Neural cell (in vitro differentiated cells): ENCODE data around the gene STK24. TPM values are rescaled to one million over a fixed set of nuclear protein-coding genes. Genes with fewer than 3 reads are reported as not detected.

Experiments used
- H2AFZ ChIP-seq: fragments of 200-600, 300-800 bp; sonication (generic), shearing (Covaris generic); 2 replicates; pipeline ENCODE4 v1.6.0; 2014; ENCODE audit warnings: low read depth, mild to moderate bottlenecking, antibody characterized with exemption, low read length, moderate library complexity
- H3F3A ChIP-seq: fragments of 200-600 bp; shearing (Covaris generic); 2 replicates; pipeline ENCODE4 v1.6.1; 2016; ENCODE audit warnings: mild to moderate bottlenecking, moderate library complexity, mixed read lengths, antibody characterized with exemption, low read length; ENCODE audit not compliant: insufficient read depth, poor library complexity, severe bottlenecking
- H3K27ac ChIP-seq: fragments of 200-600, 300-800 bp; sonication (generic), shearing (Covaris generic); 2 replicates; pipeline ENCODE4 v1.5.1; 2014; ENCODE audit warnings: mild to moderate bottlenecking, low read length, moderate library complexity
- H3K27me3 ChIP-seq: fragments of 300-800, 200-600 bp; sonication (generic), shearing (Covaris generic); 2 replicates; pipeline ENCODE4 v1.6.0; 2014; ENCODE audit warnings: mild to moderate bottlenecking, low read depth, low read length, moderate library complexity; ENCODE audit not compliant: insufficient read depth
- H3K36me3 ChIP-seq: fragments of 300-800, 200-600 bp; sonication (generic), shearing (Covaris generic); 2 replicates; pipeline ENCODE4 v1.5.1; 2014; ENCODE audit warnings: mild to moderate bottlenecking, antibody characterized with exemption, low read length, moderate library complexity; ENCODE audit not compliant: insufficient read depth
- H3K4me2 ChIP-seq: fragments of 300-800, 200-600 bp; sonication (generic), shearing (Covaris generic); 2 replicates; pipeline ENCODE4 v1.6.0; 2014; ENCODE audit warnings: mild to moderate bottlenecking, low read length
- H3K4me3 ChIP-seq: fragments of 300-800, 200-600 bp; sonication (generic), shearing (Covaris generic); 2 replicates; pipeline ENCODE4 v1.5.1; 2014; ENCODE audit warnings: mild to moderate bottlenecking, low read length, moderate library complexity
- H3K79me2 ChIP-seq: fragments of 200-600 bp; shearing (Covaris generic); replicated peaks from 2 replicates; pipeline ENCODE4 v1.6.0; 2014; ENCODE audit warnings: mild to moderate bottlenecking, low read length, moderate library complexity; ENCODE audit not compliant: insufficient read depth
- H3K9ac ChIP-seq: fragments of 300-800, 200-600 bp; sonication (generic), shearing (Covaris generic); 2 replicates; pipeline ENCODE4 v1.6.1; 2016; ENCODE audit warnings: mild to moderate bottlenecking, low read length, mixed read lengths
- H3K9me2 ChIP-seq: fragments of 200-600 bp; shearing (Covaris generic); 2 replicates; pipeline ENCODE4 v1.6.1; 2016; ENCODE audit warnings: mild to moderate bottlenecking, low read length, mixed read lengths; ENCODE audit not compliant: insufficient read depth
- H3K9me3 ChIP-seq: fragments of 200-600, 300-800 bp; sonication (generic), shearing (Covaris generic); 2 replicates; pipeline ENCODE4 v1.6.1; 2016; ENCODE audit warnings: mild to moderate bottlenecking, mixed run types, low read length, moderate library complexity, mixed read lengths
- H4K20me1 ChIP-seq: fragments of 200-600 bp; shearing (Covaris generic); 2 replicates; pipeline ENCODE4 v1.6.1; 2016; ENCODE audit warnings: mild to moderate bottlenecking, mixed run types; ENCODE audit not compliant: insufficient read depth
- CTCF ChIP-seq: fragments of 450-650 bp; IDR thresholded peaks from 2 replicates; pipeline ENCODE4 v1.5.1; 2014; ENCODE audit warnings: antibody characterized with exemption, mild to moderate bottlenecking, moderate library complexity; ENCODE audit not compliant: poor library complexity, severe bottlenecking
- EP300 ChIP-seq: fragments of 450-650 bp; conservative IDR thresholded peaks from 2 replicates; pipeline ENCODE4 v1.6.1; 2014; ENCODE audit warnings: antibody characterized with exemption, mild to moderate bottlenecking, moderate library complexity; ENCODE audit not compliant: poor library complexity, severe bottlenecking
- EZH2 ChIP-seq: fragments of 200-600, 300-800 bp; shearing (Covaris generic), sonication (generic); IDR thresholded peaks from 2 replicates; pipeline ENCODE4 v1.6.1; 2014; ENCODE audit warnings: antibody characterized with exemption, low read length, borderline replicate concordance, mild to moderate bottlenecking; ENCODE audit not compliant: insufficient read depth, poor library complexity, severe bottlenecking
- MXI1 ChIP-seq: fragments of 450-650 bp; conservative IDR thresholded peaks from 2 replicates; pipeline ENCODE4 v1.6.1; 2014; ENCODE audit warnings: antibody characterized with exemption, mild to moderate bottlenecking; ENCODE audit not compliant: poor library complexity, severe bottlenecking
- POLR2AphosphoS5 ChIP-seq: IDR thresholded peaks from 2 replicates; pipeline ENCODE4 v1.6.1; 2012
- RAD21 ChIP-seq: fragments of 450-650 bp; conservative IDR thresholded peaks from 2 replicates; pipeline ENCODE4 v1.6.1; 2014; ENCODE audit warnings: antibody characterized with exemption, mild to moderate bottlenecking, moderate library complexity
- REST ChIP-seq: IDR thresholded peaks from 2 replicates; pipeline ENCODE4 v1.6.1; 2012; ENCODE audit warnings: borderline replicate concordance
- SMC3 ChIP-seq: fragments of 450-650 bp; conservative IDR thresholded peaks from 2 replicates; pipeline ENCODE4 v1.6.1; 2014; ENCODE audit warnings: antibody characterized with exemption, mild to moderate bottlenecking, moderate library complexity; ENCODE audit not compliant: poor library complexity
- TAF1 ChIP-seq: IDR thresholded peaks from 2 replicates; pipeline ENCODE4 v1.6.1; 2012; ENCODE audit warnings: low read depth
- polyA plus RNA-seq: library from polyadenylated mRNA; depleted of rRNA; stranded (reverse); fragments of >200 nt; gene quantifications from 2 replicates; pipeline ENCODE4 v1.2.3, GENCODE V29; 2014

Gene STK24
- polyA plus RNA-seq, 1 donor from 2014 or later, result 66.0 TPM

- Histone ChIP-seq H3K9ac (no peak overlapping the region), H3K4me2 (no peak overlapping the region), H3K9me2 (no peaks in the 10 kb centered on the region), H3K36me3 (no peaks in the 10 kb centered on the region), H4K20me1 (no peaks in the 10 kb centered on the region), H3K27me3 (no peaks in the 10 kb centered on the region), H3K79me2 (no peaks in the 10 kb centered on the region), H3K4me3 (no peak overlapping the region), H3K27ac (no peak overlapping the region), H3F3A (no peaks in the 10 kb centered on the region), H2AFZ (no peak overlapping the region), H3K9me3 (no peaks in the 10 kb centered on the region)
- TF ChIP-seq RAD21 (no peak), CTCF (no peak), MXI1 (no peak), EZH2 (no peak), REST (no peak), EP300 (no peak), POLR2AphosphoS5 (no peak), SMC3 (no peak), TAF1 (no peak)
These were observed 180.7 kb downstream of the STK24 start for GRCh38 chr13:98396071-98396710.

Other genes starting within 250 kb of the STK24 start
- gene SLC15A1, start 175.6 kb upstream of the STK24 start, polyA plus RNA-seq, result not detected in 2 replicates